ENCODE measurements around the gene RAB11B. TPM values are rescaled to one million over a fixed set of nuclear protein-coding genes. Genes with fewer than 3 reads are reported as not detected.
A peak's percentile ranks its signal among the peaks of the same experiment; 100 is the strongest.

Gene RAB11B
- total RNA-seq, 1 experiment from 2014 or later = 135 TPM

- Histone ChIP-seq H3K36me3 (ENCODE audit: control insufficient read depth, insufficient read depth, low read length) (no peaks in the 10 kb centered on the region), H3K4me3 (ENCODE audit: low read depth in 2 of 2, low read length in 2 of 2) (no peak overlapping the region), H3K27ac (ENCODE audit: low read length) (peak overlapping the region; percentile 69; the same call in 1 of the 2 replicates), H3K27me3 (ENCODE audit: control insufficient read depth, insufficient read depth, low read length) (no peaks in the 10 kb centered on the region), H3K9me3 (ENCODE audit: control insufficient read depth, insufficient read depth, low read depth, low read length) (no peaks in the 10 kb centered on the region), H3K4me1 (ENCODE audit: control insufficient read depth, insufficient read depth, low read length) (peaks cover 67% of the 10 kb centered on the region)
- no peak for ATAC-seq
- POLR2A ChIA-PET = interaction anchor here (0.6 kb wide), 1 partner anchor 60 kb away, joined by 15 read pairs; no protein-coding TSS in a partner anchor
- no TSS peak for BruUV-seq (replicated peaks)
- no peak for DNase-seq (ENCODE audit: low read depth, low spot score)
- CTCF ChIA-PET = no interaction called here
- TF ChIP-seq SIN3A (IDR thresholded peaks at IDR 0.05; ENCODE audit: borderline replicate concordance, insufficient read depth, low read depth, low read length) (no peak), TCF7L2 (IDR thresholded peaks at IDR 0.05; ENCODE audit: low read depth, low read length) (no peak), REST (IDR thresholded peaks at IDR 0.05; ENCODE audit: insufficient read depth in 1 of 2, low read depth in 2 of 2, low read length in 1 of 2) (no peak), CTCF (IDR thresholded peaks at IDR 0.05) (no peak), POLR2AphosphoS5 (IDR thresholded peaks at IDR 0.05; ENCODE audit: low read depth, low read length) (no peak)
- in situ Hi-C loops (cut with HindIII; ENCODE audit: low pct_unique_long_range_greater_than_20kb, low sequenced_read_pairs) = no loop called here
- intact Hi-C loops (cut with micrococcal nuclease; ENCODE audit: unreplicated experiment) = loop anchor here (1.0 kb wide), 1 partner anchor 42 kb away; no protein-coding TSS in a partner anchor
Observed at GRCh38 chr19:8396185-8396562, 6.0 kb downstream of the RAB11B start.

GRCh38 chr19:8396563-8397203 is 6.5 kb downstream of the RAB11B start:
- Histone ChIP-seq H3K9me3 (ENCODE audit: control insufficient read depth, insufficient read depth, low read depth, low read length) (no peaks in the 10 kb centered on the region), H3K4me1 (ENCODE audit: control insufficient read depth, insufficient read depth, low read length) (peaks cover 62% of the 10 kb centered on the region), H3K27me3 (ENCODE audit: control insufficient read depth, insufficient read depth, low read length) (no peaks in the 10 kb centered on the region), H3K36me3 (ENCODE audit: control insufficient read depth, insufficient read depth, low read length) (no peaks in the 10 kb centered on the region), H3K27ac (ENCODE audit: low read length) (peak overlapping the region; percentile 75), H3K4me3 (ENCODE audit: low read depth in 2 of 2, low read length in 2 of 2) (no peak overlapping the region)
- intact Hi-C loops (cut with micrococcal nuclease; ENCODE audit: unreplicated experiment) (loop anchor here (1.0 kb wide), 1 partner anchor 42 kb away; no protein-coding TSS in a partner anchor), in situ Hi-C loops (cut with HindIII; ENCODE audit: low pct_unique_long_range_greater_than_20kb, low sequenced_read_pairs) (no loop called here)
- peak; percentile 18 for DNase-seq (ENCODE audit: low read depth, low spot score)
- no peak for TF ChIP-seq REST (IDR thresholded peaks at IDR 0.05; ENCODE audit: insufficient read depth in 1 of 2, low read depth in 2 of 2, low read length in 1 of 2)
- no peak for TF ChIP-seq POLR2AphosphoS5 (IDR thresholded peaks at IDR 0.05; ENCODE audit: low read depth, low read length)
- peak; percentile 85; the same call in 1 of the 2 replicates for TF ChIP-seq CTCF (IDR thresholded peaks at IDR 0.05)
- no peak for TF ChIP-seq SIN3A (IDR thresholded peaks at IDR 0.05; ENCODE audit: borderline replicate concordance, insufficient read depth, low read depth, low read length)
- no peak for TF ChIP-seq TCF7L2 (IDR thresholded peaks at IDR 0.05; ENCODE audit: low read depth, low read length)
- ChIA-PET POLR2A (interaction anchor here (0.6 kb wide), 1 partner anchor 59 kb away, joined by 15 read pairs; no protein-coding TSS in a partner anchor), CTCF (no interaction called here)
- TSS peak; percentile 16 for BruUV-seq (replicated peaks)
- peak; percentile 63 for ATAC-seq
